ENCODE results near the gene BCL2L1. TPM values are rescaled to one million over a fixed set of nuclear protein-coding genes. Genes with fewer than 3 reads are reported as not detected.

Gene BCL2L1
- total RNA-seq, 1 donor from 2014 or later, result 60.0 TPM

GRCh38 chr20:31699801-31700728 lies 22.6 kb downstream of the BCL2L1 start:
- Histone ChIP-seq H2AFZ (replicated peaks) (no peak overlapping the region), H3K4me2 (no peak overlapping the region), H3K36me3 (no peaks in the 10 kb centered on the region), H3K27ac (no peak overlapping the region), H3K9ac (no peak overlapping the region), H3K4me3 (no peak overlapping the region), H3F3A (ENCODE audit: low read depth) (peaks cover 14% of the 10 kb centered on the region), H3K4me1 (peaks cover under 1% of the 10 kb centered on the region), H3K9me3 (ENCODE audit: low read depth) (no peaks in the 10 kb centered on the region), H3K79me2 (ENCODE audit: low read depth) (peaks cover 66% of the 10 kb centered on the region), H3K27me3 (no peaks in the 10 kb centered on the region), H4K20me1 (ENCODE audit: low read depth) (peaks cover 8% of the 10 kb centered on the region)
- TF ChIP-seq CTCF (IDR thresholded peaks at IDR 0.05) (no peak), EZH2 (IDR thresholded peaks at IDR 0.05) (no peak), EZH2phosphoT487 (IDR thresholded peaks at IDR 0.05) (no peak)
- DNase-seq (ENCODE audit: low spot score), result no peak
- Mint-ChIP-seq H3K9me3 (no peaks in the 10 kb centered on the region), H3K27me3 (ENCODE audit: insufficient read depth, low read depth) (peaks cover 2% of the 10 kb centered on the region), H3K4me1 (peaks cover 4% of the 10 kb centered on the region), H3K27ac (no peak overlapping the region), H3K36me3 (peaks cover 23% of the 10 kb centered on the region), H3K4me3 (no peak overlapping the region)

GRCh38 chr20:31698803-31699718 lies 23.6 kb downstream of the BCL2L1 start:
- Mint-ChIP-seq H3K27ac (no peak overlapping the region), H3K9me3 (no peaks in the 10 kb centered on the region), H3K4me1 (peaks cover 6% of the 10 kb centered on the region), H3K27me3 (ENCODE audit: insufficient read depth, low read depth) (peaks cover 2% of the 10 kb centered on the region), H3K36me3 (peaks cover 17% of the 10 kb centered on the region), H3K4me3 (no peak overlapping the region)
- H3K27ac ChIP-seq, result no peak overlapping the region
- DNase-seq (ENCODE audit: low spot score), result no peak
- TF ChIP-seq EZH2 (IDR thresholded peaks at IDR 0.05) (no peak), CTCF (IDR thresholded peaks at IDR 0.05) (no peak), EZH2phosphoT487 (IDR thresholded peaks at IDR 0.05) (no peak)
- no peaks in the 10 kb centered on the region for H3K27me3 ChIP-seq
- no peak overlapping the region for H3K9ac ChIP-seq
- H3K9me3 ChIP-seq (ENCODE audit: low read depth), result no peaks in the 10 kb centered on the region
- peaks cover 10% of the 10 kb centered on the region for H3K4me1 ChIP-seq
- no peaks in the 10 kb centered on the region for H3K36me3 ChIP-seq
- H3K79me2 ChIP-seq (ENCODE audit: low read depth), result peaks cover 67% of the 10 kb centered on the region
- peaks cover 21% of the 10 kb centered on the region for H3F3A ChIP-seq (ENCODE audit: low read depth)
- no peak overlapping the region for H3K4me2 ChIP-seq
- no peak overlapping the region for H3K4me3 ChIP-seq
- H4K20me1 ChIP-seq (ENCODE audit: low read depth), result peaks cover 12% of the 10 kb centered on the region
- H2AFZ ChIP-seq (replicated peaks), result no peak overlapping the region

GRCh38 chr20:31698243-31698802 lies 24.3 kb downstream of the BCL2L1 start:
- Histone ChIP-seq H3K9ac (no peak overlapping the region), H3K4me2 (no peak overlapping the region), H2AFZ (replicated peaks) (no peak overlapping the region), H4K20me1 (ENCODE audit: low read depth) (peaks cover 19% of the 10 kb centered on the region), H3K4me3 (no peak overlapping the region), H3F3A (ENCODE audit: low read depth) (peaks cover 29% of the 10 kb centered on the region), H3K9me3 (ENCODE audit: low read depth) (no peaks in the 10 kb centered on the region), H3K4me1 (peaks cover 17% of the 10 kb centered on the region), H3K27me3 (no peaks in the 10 kb centered on the region), H3K27ac (no peak overlapping the region), H3K79me2 (ENCODE audit: low read depth) (peaks cover 67% of the 10 kb centered on the region), H3K36me3 (no peaks in the 10 kb centered on the region)
- no peak overlapping the region for H3K4me3 Mint-ChIP-seq
- H3K36me3 Mint-ChIP-seq, result peaks cover 17% of the 10 kb centered on the region
- H3K27ac Mint-ChIP-seq, result no peak overlapping the region
- no peak for TF ChIP-seq EZH2phosphoT487 (IDR thresholded peaks at IDR 0.05)
- no peak for TF ChIP-seq CTCF (IDR thresholded peaks at IDR 0.05)
- TF ChIP-seq EZH2 (IDR thresholded peaks at IDR 0.05), result no peak
- H3K27me3 Mint-ChIP-seq (ENCODE audit: insufficient read depth, low read depth), result peaks cover 2% of the 10 kb centered on the region
- H3K9me3 Mint-ChIP-seq, result no peaks in the 10 kb centered on the region
- DNase-seq (ENCODE audit: low spot score), result no peak
- H3K4me1 Mint-ChIP-seq, result peaks cover 9% of the 10 kb centered on the region

All from neural progenitor cell (in vitro differentiated cells).